NCI-H510A treated with DMSO at 0.1 percent for 48 hours (cell line): ENCODE data around the gene HIPK2.

ENCODE experiments used
- DNase-seq: peaks from one replicate; lab custom pipeline; 2025; lab: John Stamatoyannopoulos, UW

HIPK2 gene

GRCh38 chr7:139777948-139778841 is at the start of gene HIPK2:
Gene HIPK2 (minus strand): TSS chr7:139777998. CDS start chr7:139777623, 375 bp downstream.
- peak; percentile 15 for DNase-seq

GRCh38 chr7:139827042-139827441 is 49.2 kb upstream of the HIPK2 start:
- DNase-seq: no peak

GRCh38 chr7:139825666-139826290 is 48.0 kb upstream of the HIPK2 start:
- no peak for DNase-seq

- DNase-seq: no peak
Measured at GRCh38 chr7:139823959-139824521, 46.2 kb upstream of the HIPK2 start.

GRCh38 chr7:139822855-139823254 is 45.1 kb upstream of the HIPK2 start:
- no peak for DNase-seq

- no peak for DNase-seq
Measured at GRCh38 chr7:139821349-139822105, 43.7 kb upstream of the HIPK2 start.

- DNase-seq: no peak
Measured at GRCh38 chr7:139820089-139820488, 42.3 kb upstream of the HIPK2 start.

GRCh38 chr7:139817249-139817648 is 39.5 kb upstream of the HIPK2 start:
- no peak for DNase-seq

- DNase-seq: no peak
Measured at GRCh38 chr7:139813689-139814088, 35.9 kb upstream of the HIPK2 start.

- no peak for DNase-seq
Measured at GRCh38 chr7:139813151-139813550, 35.4 kb upstream of the HIPK2 start.

- no peak for DNase-seq
Measured at GRCh38 chr7:139811066-139811465, 33.3 kb upstream of the HIPK2 start.

- DNase-seq: no peak
Measured at GRCh38 chr7:139808846-139809442, 31.1 kb upstream of the HIPK2 start.

- peak; percentile 32 for DNase-seq
Measured at GRCh38 chr7:139808427-139808826, 30.6 kb upstream of the HIPK2 start.

GRCh38 chr7:139807009-139807408 is 29.2 kb upstream of the HIPK2 start:
- no peak for DNase-seq

GRCh38 chr7:139804571-139804970 is 26.8 kb upstream of the HIPK2 start:
- no peak for DNase-seq

GRCh38 chr7:139799586-139799985 is 21.8 kb upstream of the HIPK2 start:
- no peak for DNase-seq

GRCh38 chr7:139798892-139799291 is 21.1 kb upstream of the HIPK2 start:
- DNase-seq: no peak

GRCh38 chr7:139798221-139798620 is 20.4 kb upstream of the HIPK2 start:
- peak; percentile 11 for DNase-seq

GRCh38 chr7:139797607-139798006 is 19.8 kb upstream of the HIPK2 start:
- DNase-seq: no peak

GRCh38 chr7:139791316-139791715 is 13.5 kb upstream of the HIPK2 start:
- no peak for DNase-seq

- DNase-seq: no peak
Measured at GRCh38 chr7:139784648-139785047, 6.8 kb upstream of the HIPK2 start.
